NCI-H748 (cell line): ENCODE measurements around the gene VAMP4.
A peak's percentile ranks its signal among the peaks of the same experiment; 100 is the strongest.
"Not testable (repeated sequence)": the region's sequence is repeated elsewhere in the genome, so short reads cannot be mapped to it uniquely, and the experiment has no call there.

Source experiments
- DNase-seq: peaks from one replicate; lab custom pipeline; 2025; ENCODE audit not compliant: unreplicated experiment; lab: John Stamatoyannopoulos, UW

The VAMP4 gene

GRCh38 chr1:171702598-171702997, 39.3 kb downstream of the VAMP4 start:
- no peak for DNase-seq

GRCh38 chr1:171699531-171699930, 42.3 kb downstream of the VAMP4 start:
- DNase-seq, result no peak

- not testable (repeated sequence) for DNase-seq
These were observed 46.1 kb downstream of the VAMP4 start for GRCh38 chr1:171695772-171696171.

GRCh38 chr1:171693541-171693940, 48.3 kb downstream of the VAMP4 start:
- not testable (repeated sequence) for DNase-seq

GRCh38 chr1:171683870-171684269, 58.0 kb downstream of the VAMP4 start:
- DNase-seq, result no peak

GRCh38 chr1:171680339-171680738, 61.5 kb downstream of the VAMP4 start:
- DNase-seq, result no peak

GRCh38 chr1:171676823-171677222, 65.0 kb downstream of the VAMP4 start:
- DNase-seq, result no peak

GRCh38 chr1:171674431-171675405, 67.1 kb downstream of the VAMP4 start:
- no peak for DNase-seq

- DNase-seq, result no peak
These were observed 71.1 kb downstream of the VAMP4 start for GRCh38 chr1:171670739-171671138.

GRCh38 chr1:171668372-171668771, 73.5 kb downstream of the VAMP4 start:
- DNase-seq, result no peak

GRCh38 chr1:171666114-171666769, 75.6 kb downstream of the VAMP4 start:
- no peak for DNase-seq

- no peak for DNase-seq
These were observed 76.9 kb downstream of the VAMP4 start for GRCh38 chr1:171664976-171665375.

- DNase-seq, result no peak
These were observed 77.8 kb downstream of the VAMP4 start for GRCh38 chr1:171663854-171664575.

GRCh38 chr1:171663036-171663853, 78.6 kb downstream of the VAMP4 start:
- no peak for DNase-seq

GRCh38 chr1:171661076-171661650, 80.7 kb downstream of the VAMP4 start:
- no peak for DNase-seq

GRCh38 chr1:171656206-171656605, 85.7 kb downstream of the VAMP4 start:
- DNase-seq, result not testable (repeated sequence)

GRCh38 chr1:171655746-171656116, 86.1 kb downstream of the VAMP4 start:
- DNase-seq, result no peak

- peak; percentile 11 for DNase-seq
These were observed 86.7 kb downstream of the VAMP4 start for GRCh38 chr1:171654942-171655745.

- no peak for DNase-seq
These were observed 87.5 kb downstream of the VAMP4 start for GRCh38 chr1:171654201-171654941.
